PC-9 (cell line): Measurements from ENCODE around the gene RRP1.

Experiments used
- EZH2 ChIP-seq: fragments of 200-600 bp; sonication (generic); IDR thresholded peaks from 2 replicates; pipeline ENCODE4 v1.8.0; 2017; ENCODE audit warnings: antibody characterized with exemption, low read depth
- TF ChIP-seq, protein P1 (sequence below): fragments of 200-600 bp; sonication (generic); conservative IDR thresholded peaks from 2 replicates; pipeline ENCODE4 v1.6.1; 2017; ENCODE audit warnings: mixed run types, antibody characterized with exemption, mild to moderate bottlenecking, moderate library complexity

DNA sequence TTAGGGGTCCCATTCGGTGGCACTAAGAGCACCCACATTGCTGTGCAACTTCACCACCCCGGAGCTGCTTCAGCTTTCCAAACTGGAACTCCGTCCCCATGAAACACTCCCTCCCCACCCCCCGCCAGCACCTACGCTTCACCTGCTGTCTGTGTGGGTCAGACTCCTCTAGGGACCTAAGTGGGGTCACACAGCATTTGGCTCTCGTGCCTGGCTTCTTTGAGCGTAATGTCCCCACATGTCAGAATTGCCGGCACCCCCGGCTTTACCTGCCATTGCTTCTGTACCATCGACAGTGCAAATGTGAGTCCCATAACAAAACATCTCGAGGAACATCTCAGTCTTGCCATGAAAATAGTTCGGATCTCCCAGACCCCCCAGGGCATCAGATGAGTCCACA lies 39.8 kb downstream of the RRP1 start:
- TF ChIP-seq, protein P1, sequence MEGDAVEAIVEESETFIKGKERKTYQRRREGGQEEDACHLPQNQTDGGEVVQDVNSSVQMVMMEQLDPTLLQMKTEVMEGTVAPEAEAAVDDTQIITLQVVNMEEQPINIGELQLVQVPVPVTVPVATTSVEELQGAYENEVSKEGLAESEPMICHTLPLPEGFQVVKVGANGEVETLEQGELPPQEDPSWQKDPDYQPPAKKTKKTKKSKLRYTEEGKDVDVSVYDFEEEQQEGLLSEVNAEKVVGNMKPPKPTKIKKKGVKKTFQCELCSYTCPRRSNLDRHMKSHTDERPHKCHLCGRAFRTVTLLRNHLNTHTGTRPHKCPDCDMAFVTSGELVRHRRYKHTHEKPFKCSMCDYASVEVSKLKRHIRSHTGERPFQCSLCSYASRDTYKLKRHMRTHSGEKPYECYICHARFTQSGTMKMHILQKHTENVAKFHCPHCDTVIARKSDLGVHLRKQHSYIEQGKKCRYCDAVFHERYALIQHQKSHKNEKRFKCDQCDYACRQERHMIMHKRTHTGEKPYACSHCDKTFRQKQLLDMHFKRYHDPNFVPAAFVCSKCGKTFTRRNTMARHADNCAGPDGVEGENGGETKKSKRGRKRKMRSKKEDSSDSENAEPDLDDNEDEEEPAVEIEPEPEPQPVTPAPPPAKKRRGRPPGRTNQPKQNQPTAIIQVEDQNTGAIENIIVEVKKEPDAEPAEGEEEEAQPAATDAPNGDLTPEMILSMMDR = no peak
- no peak for TF ChIP-seq EZH2
